ENCODE results near the gene SPEM3. TPM values are rescaled to one million over a fixed set of nuclear protein-coding genes. Genes with fewer than 3 reads are reported as not detected.

SPEM3 gene
- total RNA-seq, 4 donors from 2014 or later = not detected

GRCh38 chr17:7415784-7416183, 12.9 kb upstream of the SPEM3 start:
- ATAC-seq (ENCODE audit: low FRiP score) = no peak
- TF ChIP-seq CTCF (IDR thresholded peaks at IDR 0.05) = no peak
- DNase-seq (ENCODE audit: low spot score) = no peak

GRCh38 chr17:7416323-7416722, 12.3 kb upstream of the SPEM3 start:
- no peak for TF ChIP-seq CTCF (IDR thresholded peaks at IDR 0.05)
- ATAC-seq (ENCODE audit: low FRiP score) (no peak), DNase-seq (ENCODE audit: low spot score) (no peak)

GRCh38 chr17:7417056-7417655, 11.5 kb upstream of the SPEM3 start:
- TF ChIP-seq CTCF (IDR thresholded peaks at IDR 0.05) = no peak
- no peak for DNase-seq (ENCODE audit: low spot score)
- ATAC-seq (ENCODE audit: low FRiP score) = no peak

GRCh38 chr17:7418472-7419152, 10.0 kb upstream of the SPEM3 start:
- TF ChIP-seq CTCF (IDR thresholded peaks at IDR 0.05) = no peak
- no peak for ATAC-seq (ENCODE audit: low FRiP score)

GRCh38 chr17:7419819-7420610, 8.6 kb upstream of the SPEM3 start, which contains the start of gene SPEM1:
TSS of gene SPEM1 (plus strand) at chr17:7420324. CDS start at chr17:7420385, 61 bp downstream.
- ATAC-seq (ENCODE audit: low FRiP score) = no peak
- no peak for TF ChIP-seq CTCF (IDR thresholded peaks at IDR 0.05)
- DNase-seq (ENCODE audit: low spot score) = no peak

More at GRCh38 chr17:7418472-7419152, 10.0 kb upstream of the SPEM3 start:
- DNase-seq (ENCODE audit: low spot score) = no peak

- no peak for ATAC-seq (ENCODE audit: low FRiP score)
- no peak for DNase-seq (ENCODE audit: low spot score)
- no peak for TF ChIP-seq CTCF (IDR thresholded peaks at IDR 0.05)
Observed at GRCh38 chr17:7421186-7421585, 7.5 kb upstream of the SPEM3 start.

All from omental fat pad (tissue), 4 donors.